H1 (cell line): Measurements from ENCODE around the gene SLC6A18. TPM values are rescaled to one million over a fixed set of nuclear protein-coding genes. Genes with fewer than 3 reads are reported as not detected.

Experiments
- CTCF ChIA-PET: fragments of 300-600 bp; sonication (Branson Sonifier 250); formaldehyde crosslinking; loops from one replicate; lab custom pipeline; 2021; ENCODE audit not compliant: partially characterized antibody; lab: Charles Lee
- POLR2A ChIA-PET: fragments of 300-600 bp; sonication (Branson Sonifier 250); formaldehyde crosslinking; loops from one replicate; lab custom pipeline; 2021; ENCODE audit warnings: inconsistent platforms; ENCODE audit not compliant: partially characterized antibody; lab: Charles Lee
- DNase-seq, 2 experiments: peaks; one replicate each; pipeline versions ENCODE4 v3.0.0 to v3.0.0-alpha.2; 2010 to 2022; ENCODE audit warnings: low spot score in 2 of 2, low read depth in 1 of 2, mixed read lengths in 1 of 2
- FAIRE-seq: peaks from 2 replicates; lab custom pipeline; 2011; peaks lifted over from hg19 to GRCh38; lab: Jason Lieb, UNC
- H2AFZ ChIP-seq: 2 replicates; pipeline ENCODE4 v1.8.1; 2012; ENCODE audit warnings: low read length, inconsistent platforms
- H2AK5ac ChIP-seq: 2 replicates; pipeline ENCODE4 v1.6.1; 2013; ENCODE audit warnings: low read depth, low read length
- H2BK120ac ChIP-seq: replicated peaks from 2 replicates; pipeline ENCODE3; 2013; ENCODE audit warnings: low read depth, low read length, inconsistent platforms
- H2BK12ac ChIP-seq: 2 replicates; pipeline ENCODE4 v1.6.1; 2013; ENCODE audit warnings: low read depth, low read length
- H2BK15ac ChIP-seq: 2 replicates; pipeline ENCODE4 v1.6.1; 2013; ENCODE audit warnings: low read length
- H2BK20ac ChIP-seq: 2 replicates; pipeline ENCODE4 v1.6.1; 2013; ENCODE audit warnings: low read length
- H2BK5ac ChIP-seq: 2 replicates; pipeline ENCODE4 v1.6.1; 2013; ENCODE audit warnings: low read depth, low read length
- H3K14ac ChIP-seq: 2 replicates; pipeline ENCODE4 v1.6.1; 2013; ENCODE audit warnings: inconsistent platforms; ENCODE audit not compliant: insufficient read length
- H3K18ac ChIP-seq: 2 replicates; pipeline ENCODE4 v1.6.1; 2013; ENCODE audit warnings: low read length; ENCODE audit errors: extremely low read depth
- H3K23ac ChIP-seq: 2 replicates; pipeline ENCODE4 v1.6.1; 2013; ENCODE audit warnings: inconsistent platforms; ENCODE audit not compliant: insufficient read length
- H3K23me2 ChIP-seq: 2 replicates; pipeline ENCODE4 v1.6.1; 2013; ENCODE audit warnings: low read depth, low read length
- H3K27ac ChIP-seq: 2 replicates; pipeline ENCODE4 v1.6.1; 2011; ENCODE audit warnings: low read depth, low read length, inconsistent platforms
- H3K27me3 ChIP-seq, 4 experiments: replicated peaks in 1 of 4; 1 replicate in 1 of 4; 2 replicates in 3 of 4; pipeline versions ENCODE4 v1.6.1 to v1.8.1; 2011 to 2013; ENCODE audit warnings: low read length in 3 of 4, mild to moderate bottlenecking in 3 of 4, inconsistent platforms in 2 of 4, mixed read lengths in 2 of 4, moderate library complexity in 1 of 4; ENCODE audit not compliant: control insufficient read depth in 3 of 4, insufficient read depth in 3 of 4; ENCODE audit errors: extremely low read depth in 1 of 4
- H3K36me3 ChIP-seq, 4 experiments: 2 replicates each; pipeline versions ENCODE4 v1.6.1 to v1.8.1; 2011 to 2013; ENCODE audit warnings: mild to moderate bottlenecking in 4 of 4, low read length in 3 of 4, moderate library complexity in 2 of 4, control low read depth in 1 of 4, inconsistent platforms in 1 of 4; ENCODE audit not compliant: insufficient read depth in 4 of 4, control insufficient read depth in 2 of 4
- H3K4ac ChIP-seq: replicated peaks from 2 replicates; pipeline ENCODE3; 2013; ENCODE audit warnings: low read length, low read depth, mixed read lengths, inconsistent platforms; ENCODE audit not compliant: insufficient read length
- H3K4me1 ChIP-seq, 4 experiments: replicated peaks in 1 of 4; 1 replicate in 1 of 4; 2 replicates in 3 of 4; pipeline versions ENCODE4 v1.6.1 to v1.8.1; 2011 to 2013; ENCODE audit warnings: low read length in 3 of 4, inconsistent platforms in 2 of 4, mixed read lengths in 1 of 4; ENCODE audit not compliant: insufficient read depth in 4 of 4, control insufficient read depth in 3 of 4
- H3K4me2 ChIP-seq, 2 experiments: 2 replicates each; pipeline versions ENCODE4 v1.6.1 to v1.8.1; 2011 to 2013; ENCODE audit warnings: low read depth in 2 of 2, low read length in 2 of 2, control low read depth in 1 of 2, inconsistent platforms in 1 of 2, mild to moderate bottlenecking in 1 of 2; ENCODE audit not compliant: insufficient read depth in 1 of 2
- H3K4me3 ChIP-seq, 4 experiments: fragments of 200-600, 300-600 bp in 1 of 4; sonication (generic), shearing (Covaris generic), sonication (Bioruptor Twin) in 1 of 4; 2 replicates each; pipeline versions ENCODE4 v1.5.1 to v1.8.1; 2011 to 2016; ENCODE audit warnings: low read length in 4 of 4, low read depth in 3 of 4, control low read depth in 2 of 4, inconsistent platforms in 2 of 4, mild to moderate bottlenecking in 2 of 4, mixed read lengths in 1 of 4, moderate library complexity in 1 of 4; ENCODE audit not compliant: insufficient read depth in 2 of 4; ENCODE audit errors: extremely low read depth in 1 of 4
- H3K56ac ChIP-seq: replicated peaks from 2 replicates; pipeline ENCODE3; 2013; ENCODE audit warnings: low read depth, mild to moderate bottlenecking, mixed read lengths, low read length, inconsistent platforms; ENCODE audit not compliant: insufficient read length
- H3K79me1 ChIP-seq: 2 replicates; pipeline ENCODE4 v1.6.1; 2013; ENCODE audit warnings: low read depth, low read length, control low read depth
- H3K79me2 ChIP-seq, 2 experiments: 2 replicates each; pipeline versions ENCODE4 v1.6.1 to v1.8.1; 2012 to 2013; ENCODE audit warnings: low read length in 2 of 2, mild to moderate bottlenecking in 2 of 2, inconsistent platforms in 1 of 2; ENCODE audit not compliant: insufficient read depth in 2 of 2, control insufficient read depth in 1 of 2
- H3K9ac ChIP-seq, 4 experiments: replicated peaks in 1 of 4; 1 replicate in 1 of 4; 2 replicates in 3 of 4; pipeline versions ENCODE4 v1.6.1 to v1.8.1; 2011 to 2013; ENCODE audit warnings: low read depth in 3 of 4, low read length in 3 of 4, control low read depth in 2 of 4, mild to moderate bottlenecking in 2 of 4, moderate library complexity in 2 of 4, inconsistent platforms in 1 of 4; ENCODE audit errors: extremely low read depth in 1 of 4
- H3K9me3 ChIP-seq, 2 experiments: 2 replicates each; pipeline versions ENCODE4 v1.6.1 to v1.8.1; 2012 to 2013; ENCODE audit warnings: mild to moderate bottlenecking in 2 of 2, moderate library complexity in 2 of 2, control low read depth in 1 of 2, inconsistent platforms in 1 of 2, low read depth in 1 of 2, low read length in 1 of 2, mixed read lengths in 1 of 2; ENCODE audit not compliant: insufficient read depth in 2 of 2
- H4K20me1 ChIP-seq, 2 experiments: replicated peaks in 1 of 2; 2 replicates each; pipeline versions ENCODE3 to v1.8.1; 2011 to 2013; ENCODE audit warnings: inconsistent platforms in 2 of 2, low read length in 2 of 2, mild to moderate bottlenecking in 1 of 2; ENCODE audit not compliant: insufficient read depth in 2 of 2, control insufficient read depth in 1 of 2
- H4K5ac ChIP-seq: 2 replicates; pipeline ENCODE4 v1.6.1; 2013; ENCODE audit warnings: low read length, low read depth, mixed read lengths, inconsistent platforms; ENCODE audit not compliant: insufficient read length
- H4K8ac ChIP-seq: 2 replicates; pipeline ENCODE4 v1.8.0; 2013; ENCODE audit warnings: mild to moderate bottlenecking, moderate library complexity, low read length, inconsistent platforms; ENCODE audit not compliant: insufficient read depth; ENCODE audit errors: extremely low read depth
- H4K91ac ChIP-seq: replicated peaks from 2 replicates; pipeline ENCODE3; 2013; ENCODE audit warnings: low read length, mixed read lengths, inconsistent platforms; ENCODE audit not compliant: insufficient read length
- BCL11A ChIP-seq, 2 experiments: IDR thresholded peaks; one replicate each; pipeline ENCODE4 v1.6.1; 2011; ENCODE audit warnings: low read depth in 2 of 2, low read length in 2 of 2, mild to moderate bottlenecking in 2 of 2
- polyA plus RNA-seq, 7 experiments: library from polyadenylated mRNA; depleted of rRNA in 3 of 7; stranded (reverse) in 5 of 7; unstranded in 2 of 7; fragments of >200 nt in 5 of 7; fragments of 200-250 nt in 2 of 7; gene quantifications; 1 replicate in 5 of 7; 2 replicates in 1 of 7; 4 replicates in 1 of 7; pipeline versions ENCODE4 v1.2.1 to v1.2.3, GENCODE V29; 2011 to 2013; ENCODE audit warnings: missing spikeins in 2 of 7, mixed read lengths in 2 of 7
- total RNA-seq: library from RNA; stranded (reverse); fragmentation: NEBNext Ultra II Directional; extraction: Animal tissue kit (Norgen Biotek cat#: 25700); gene quantifications from 2 replicates; pipeline ENCODE4 v1.2.1, GENCODE V29; 2021

The SLC6A18 gene
- total and polyA plus RNA-seq, 2 of the 8 experiments (the other 6 are each of a cell fraction or from before 2014, with no cell fraction given) = not detected

DNA sequence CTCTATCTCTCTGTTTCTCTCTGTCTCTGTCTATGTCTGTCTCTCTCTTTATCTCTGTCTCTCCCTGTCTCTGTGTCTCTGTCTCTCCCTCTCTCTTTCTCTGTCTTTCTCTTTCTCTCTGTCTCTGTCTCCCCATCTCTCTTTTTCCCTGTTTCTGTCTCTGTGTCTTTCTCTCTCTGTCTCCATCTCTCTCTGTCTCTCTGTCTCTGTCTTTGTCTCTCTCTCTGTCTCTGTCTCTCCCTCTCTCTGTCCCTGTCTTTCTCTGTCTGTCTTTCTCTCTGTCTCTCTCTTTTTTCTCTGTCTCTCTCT lies 25.9 kb upstream of the SLC6A18 start:
- H3K4me1 ChIP-seq = no peaks in the 10 kb centered on the region; a peak in 1 of 7 replicates
- no peak overlapping the region for H2BK12ac ChIP-seq
- no peak for TF ChIP-seq BCL11A (IDR thresholded peaks at IDR 0.05; ENCODE audit: low read depth in 2 of 2, low read length in 2 of 2)
- no peaks in the 10 kb centered on the region for H3K23me2 ChIP-seq
- H3K4ac ChIP-seq = no peak overlapping the region
- no peak overlapping the region for H3K4me3 ChIP-seq
- H3K4me2 ChIP-seq = no peak overlapping the region
- H3K36me3 ChIP-seq = no peaks in the 10 kb centered on the region
- no peaks in the 10 kb centered on the region for H3K79me1 ChIP-seq
- no peak overlapping the region; the same call in 1 of the 2 replicates for H3K18ac ChIP-seq
- no peaks in the 10 kb centered on the region for H3K27me3 ChIP-seq
- no peaks in the 10 kb centered on the region for H3K9me3 ChIP-seq
- no peak overlapping the region for H3K56ac ChIP-seq
- DNase-seq = no peak
- H3K79me2 ChIP-seq = no peaks in the 10 kb centered on the region
- no peak overlapping the region for H2BK5ac ChIP-seq
- H3K23ac ChIP-seq = no peak overlapping the region
- H4K8ac ChIP-seq = no peak overlapping the region
- no peak overlapping the region for H4K91ac ChIP-seq
- H3K14ac ChIP-seq = no peak overlapping the region
- no peaks in the 10 kb centered on the region for H4K20me1 ChIP-seq
- no peak overlapping the region for H2AK5ac ChIP-seq
- FAIRE-seq = peak; percentile 52
- H4K5ac ChIP-seq = no peak overlapping the region
- CTCF ChIA-PET = no interaction called here
- no peak overlapping the region for H2AFZ ChIP-seq
- H2BK15ac ChIP-seq = no peak overlapping the region
- POLR2A ChIA-PET = no interaction called here
- H3K27ac ChIP-seq = no peak overlapping the region
- H3K9ac ChIP-seq = no peak overlapping the region
- no peak overlapping the region for H2BK120ac ChIP-seq
- H2BK20ac ChIP-seq = no peak overlapping the region
